Lower lobe of right lung (tissue), 2 donors: Measurements from ENCODE around the gene EPB41L4A. TPM values are rescaled to one million over a fixed set of nuclear protein-coding genes. Genes with fewer than 3 reads are reported as not detected.

Experiments used
- ATAC-seq, 2 donors: fragments of 200-7000 bp; cut with Tn5 transposase; one replicate each; pipeline ENCODE4 v1.9.1; 2020 to 2022; ENCODE audit warnings: mild to moderate bottlenecking in 2 of 2, moderate library complexity in 2 of 2
- DNase-seq: peaks from one replicate; pipeline ENCODE4 v3.0.0-alpha.2; 2020
- H3K27ac ChIP-seq: fragments of 200-600 bp; one replicate; pipeline ENCODE4 v1.8.0; 2022
- H3K27me3 ChIP-seq: fragments of 200-600 bp; one replicate; pipeline ENCODE4 v1.8.0; 2022; ENCODE audit warnings: low read depth
- H3K36me3 ChIP-seq: fragments of 200-600 bp; one replicate; pipeline ENCODE4 v1.8.0; 2022; ENCODE audit warnings: mild to moderate bottlenecking
- H3K4me1 ChIP-seq: fragments of 200-600 bp; one replicate; pipeline ENCODE4 v1.8.0; 2022
- H3K4me3 ChIP-seq: fragments of 200-600 bp; one replicate; pipeline ENCODE4 v1.8.0; 2022; ENCODE audit warnings: mild to moderate bottlenecking
- H3K9me3 ChIP-seq: fragments of 200-600 bp; one replicate; pipeline ENCODE4 v1.8.0; 2022
- intact Hi-C: fragments of 100-400 bp; cut with DNase I; formaldehyde crosslinking; loops from one replicate; pipeline ENCODE4 v1.11.0; 2022
- total RNA-seq: library from RNA; stranded (reverse); fragmentation: NEBNext Ultra II Directional; extraction: Animal tissue kit (Norgen Biotek cat#: 25700); gene quantifications from one replicate; pipeline ENCODE4 v1.2.1, GENCODE V29; 2021
- TF ChIP-seq, protein P1 (sequence below): fragments of 200-600 bp; IDR thresholded peaks from one replicate; pipeline ENCODE4 v1.8.0; 2022; ENCODE audit warnings: antibody characterized with exemption, mild to moderate bottlenecking
- donor health status: DM: no; HTN: yes; CAD: no; lungs with severe emphysema.

The EPB41L4A gene
- total RNA-seq, 1 donor from 2014 or later = 44.8 TPM

GRCh38 chr5:112356178-112356956 is 62.7 kb downstream of the EPB41L4A start:
- Histone ChIP-seq H3K27me3 (no peaks in the 10 kb centered on the region), H3K27ac (no peak overlapping the region), H3K9me3 (no peaks in the 10 kb centered on the region), H3K4me1 (peaks cover 7% of the 10 kb centered on the region), H3K4me3 (no peak overlapping the region), H3K36me3 (no peaks in the 10 kb centered on the region)
- DNase-seq = no peak
- intact Hi-C loops = no loop called here
- ATAC-seq = no peak
- TF ChIP-seq, protein P1, sequence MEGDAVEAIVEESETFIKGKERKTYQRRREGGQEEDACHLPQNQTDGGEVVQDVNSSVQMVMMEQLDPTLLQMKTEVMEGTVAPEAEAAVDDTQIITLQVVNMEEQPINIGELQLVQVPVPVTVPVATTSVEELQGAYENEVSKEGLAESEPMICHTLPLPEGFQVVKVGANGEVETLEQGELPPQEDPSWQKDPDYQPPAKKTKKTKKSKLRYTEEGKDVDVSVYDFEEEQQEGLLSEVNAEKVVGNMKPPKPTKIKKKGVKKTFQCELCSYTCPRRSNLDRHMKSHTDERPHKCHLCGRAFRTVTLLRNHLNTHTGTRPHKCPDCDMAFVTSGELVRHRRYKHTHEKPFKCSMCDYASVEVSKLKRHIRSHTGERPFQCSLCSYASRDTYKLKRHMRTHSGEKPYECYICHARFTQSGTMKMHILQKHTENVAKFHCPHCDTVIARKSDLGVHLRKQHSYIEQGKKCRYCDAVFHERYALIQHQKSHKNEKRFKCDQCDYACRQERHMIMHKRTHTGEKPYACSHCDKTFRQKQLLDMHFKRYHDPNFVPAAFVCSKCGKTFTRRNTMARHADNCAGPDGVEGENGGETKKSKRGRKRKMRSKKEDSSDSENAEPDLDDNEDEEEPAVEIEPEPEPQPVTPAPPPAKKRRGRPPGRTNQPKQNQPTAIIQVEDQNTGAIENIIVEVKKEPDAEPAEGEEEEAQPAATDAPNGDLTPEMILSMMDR = no peak

DNA sequence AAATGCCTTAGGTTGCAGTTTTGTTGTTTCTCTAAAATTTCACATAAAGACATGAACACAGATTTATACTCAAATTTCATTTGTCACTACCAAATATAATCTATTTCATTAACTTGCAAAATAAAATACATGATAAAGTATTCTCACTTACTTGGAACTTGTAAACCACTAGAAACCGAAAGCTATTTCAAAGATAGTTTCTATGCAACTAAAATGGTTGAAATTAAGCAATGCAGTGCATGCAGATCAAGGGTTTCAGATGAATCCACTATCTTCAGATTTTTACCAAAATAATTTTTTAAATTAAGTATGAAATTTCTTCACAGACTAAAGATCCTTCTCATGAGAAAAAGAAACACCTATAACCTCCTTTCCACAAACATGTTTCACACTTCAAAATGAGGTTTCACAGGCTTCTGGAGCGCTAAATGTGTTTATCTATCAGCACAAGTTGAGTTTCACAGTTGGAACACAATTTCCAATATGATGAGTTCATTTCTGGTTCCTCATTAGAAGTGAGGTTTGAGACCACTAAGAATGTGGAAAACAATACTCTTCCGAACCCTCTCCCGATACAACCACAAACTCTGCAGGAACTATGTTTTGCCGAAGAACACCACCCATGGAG is 63.9 kb downstream of the EPB41L4A start:
- Histone ChIP-seq H3K4me3 (no peak overlapping the region), H3K27ac (no peak overlapping the region), H3K9me3 (no peaks in the 10 kb centered on the region), H3K36me3 (no peaks in the 10 kb centered on the region), H3K4me1 (peaks cover 7% of the 10 kb centered on the region), H3K27me3 (no peaks in the 10 kb centered on the region)
- TF ChIP-seq, protein P1 = no peak
- DNase-seq (no peak), ATAC-seq (no peak)
- intact Hi-C loops = no loop called here

DNA sequence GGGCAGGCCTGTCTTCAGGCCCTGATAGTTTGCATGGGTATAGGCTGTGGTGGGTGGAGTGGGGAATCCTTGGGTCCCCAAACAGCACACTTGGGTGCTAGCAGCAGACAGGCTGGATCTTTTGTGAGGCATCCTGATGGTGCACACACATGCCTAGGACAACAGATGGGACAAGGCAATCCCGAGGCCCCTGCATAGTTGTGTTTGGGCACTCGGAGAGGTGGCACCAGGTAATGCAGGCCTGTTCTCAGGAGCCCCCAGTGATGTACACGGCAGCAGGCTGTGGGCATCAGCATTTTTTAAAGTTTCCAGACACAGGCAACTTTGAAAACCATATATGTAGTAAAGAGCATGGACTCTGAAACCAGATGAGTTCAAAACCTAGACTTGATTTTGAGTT is 65.4 kb downstream of the EPB41L4A start:
- peak in 1 of 2 donors; percentile 25 for ATAC-seq
- Histone ChIP-seq H3K36me3 (no peaks in the 10 kb centered on the region), H3K4me3 (no peak overlapping the region), H3K27me3 (no peaks in the 10 kb centered on the region), H3K9me3 (no peaks in the 10 kb centered on the region), H3K4me1 (peaks cover 7% of the 10 kb centered on the region), H3K27ac (no peak overlapping the region)
- intact Hi-C loops = no loop called here
- no peak for DNase-seq
- TF ChIP-seq, protein P1 = no peak

GRCh38 chr5:112351225-112351624 is 67.9 kb downstream of the EPB41L4A start:
- intact Hi-C loops = no loop called here
- Histone ChIP-seq H3K9me3 (no peaks in the 10 kb centered on the region), H3K4me3 (no peak overlapping the region), H3K27ac (no peak overlapping the region), H3K4me1 (peaks cover 7% of the 10 kb centered on the region), H3K36me3 (no peaks in the 10 kb centered on the region), H3K27me3 (no peaks in the 10 kb centered on the region)
- no peak for ATAC-seq
- TF ChIP-seq, protein P1 = no peak
- no peak for DNase-seq

GRCh38 chr5:112350626-112351025 is 68.5 kb downstream of the EPB41L4A start:
- TF ChIP-seq, protein P1 = no peak

More at GRCh38 chr5:112350626-112351025, 68.5 kb downstream of the EPB41L4A start:
- no peak for ATAC-seq
- Histone ChIP-seq H3K27me3 (no peaks in the 10 kb centered on the region), H3K4me1 (peaks cover 1% of the 10 kb centered on the region), H3K36me3 (no peaks in the 10 kb centered on the region), H3K27ac (no peak overlapping the region), H3K9me3 (no peaks in the 10 kb centered on the region), H3K4me3 (no peak overlapping the region)
- DNase-seq = no peak
- intact Hi-C loops = no loop called here
